ENCODE results near the gene PAK1. TPM values are rescaled to one million over a fixed set of nuclear protein-coding genes. Genes with fewer than 3 reads are reported as not detected.

Gene PAK1
- total RNA-seq, 1 donor, result 56.2 TPM

DNA sequence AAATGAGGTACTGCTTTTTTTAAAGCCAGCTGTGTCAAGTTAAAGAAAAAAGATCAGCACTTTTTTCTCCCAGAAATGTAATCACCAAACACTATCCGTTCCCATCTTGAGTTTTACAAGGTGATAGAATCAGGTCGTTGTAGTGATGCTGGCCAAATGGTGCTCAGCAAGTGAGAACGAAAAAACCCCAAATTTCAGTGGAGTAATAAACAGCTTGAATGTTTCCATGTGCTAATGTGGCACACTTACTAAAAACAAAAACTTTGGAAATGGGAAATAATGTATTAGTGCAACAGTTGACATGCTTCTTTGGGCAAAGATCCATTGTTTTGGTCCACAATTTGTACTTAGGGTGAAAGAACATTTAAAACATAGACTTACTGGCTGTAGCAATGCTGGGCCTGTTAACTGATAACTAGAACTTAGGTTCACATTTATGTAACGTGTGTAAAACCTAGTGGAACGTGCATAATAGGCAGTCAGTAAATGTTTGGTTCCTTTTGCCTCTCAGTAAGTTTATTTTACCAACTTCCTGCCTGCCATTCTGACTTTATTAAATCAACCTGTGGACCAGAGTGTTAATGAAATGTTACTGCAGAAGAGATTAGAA lies 157.1 kb downstream of the PAK1 start:
- no peak for DNase-seq (ENCODE audit: low read depth)
- H3K4me3 ChIP-seq (ENCODE audit: low read depth, low read length), result no peak overlapping the region
- TF ChIP-seq, protein P1, sequence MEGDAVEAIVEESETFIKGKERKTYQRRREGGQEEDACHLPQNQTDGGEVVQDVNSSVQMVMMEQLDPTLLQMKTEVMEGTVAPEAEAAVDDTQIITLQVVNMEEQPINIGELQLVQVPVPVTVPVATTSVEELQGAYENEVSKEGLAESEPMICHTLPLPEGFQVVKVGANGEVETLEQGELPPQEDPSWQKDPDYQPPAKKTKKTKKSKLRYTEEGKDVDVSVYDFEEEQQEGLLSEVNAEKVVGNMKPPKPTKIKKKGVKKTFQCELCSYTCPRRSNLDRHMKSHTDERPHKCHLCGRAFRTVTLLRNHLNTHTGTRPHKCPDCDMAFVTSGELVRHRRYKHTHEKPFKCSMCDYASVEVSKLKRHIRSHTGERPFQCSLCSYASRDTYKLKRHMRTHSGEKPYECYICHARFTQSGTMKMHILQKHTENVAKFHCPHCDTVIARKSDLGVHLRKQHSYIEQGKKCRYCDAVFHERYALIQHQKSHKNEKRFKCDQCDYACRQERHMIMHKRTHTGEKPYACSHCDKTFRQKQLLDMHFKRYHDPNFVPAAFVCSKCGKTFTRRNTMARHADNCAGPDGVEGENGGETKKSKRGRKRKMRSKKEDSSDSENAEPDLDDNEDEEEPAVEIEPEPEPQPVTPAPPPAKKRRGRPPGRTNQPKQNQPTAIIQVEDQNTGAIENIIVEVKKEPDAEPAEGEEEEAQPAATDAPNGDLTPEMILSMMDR (IDR thresholded peaks at IDR 0.05; ENCODE audit: insufficient read depth, low read length), result no peak

DNA sequence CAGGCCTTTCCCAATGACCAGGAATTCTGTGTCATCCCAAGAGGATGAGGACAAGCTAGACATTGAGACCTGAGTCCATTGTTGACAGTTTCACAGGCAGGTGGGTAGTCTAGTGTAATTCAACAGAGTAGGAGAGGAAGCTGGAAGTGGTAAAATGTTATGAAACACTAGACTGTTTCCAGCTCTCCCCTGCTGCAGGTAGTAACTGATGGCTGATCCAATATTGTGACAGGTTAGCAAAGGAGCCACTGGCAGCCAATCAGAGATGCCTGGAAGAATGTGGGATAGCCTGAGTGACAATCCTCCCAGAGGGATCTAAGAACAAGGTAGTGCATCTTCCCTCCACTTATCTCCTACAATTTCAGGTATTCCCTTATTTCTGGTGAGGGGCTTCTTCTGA lies 161.8 kb downstream of the PAK1 start:
- DNase-seq (ENCODE audit: low read depth), result no peak
- TF ChIP-seq, protein P1 (IDR thresholded peaks at IDR 0.05; ENCODE audit: insufficient read depth, low read length), result no peak
- H3K4me3 ChIP-seq (ENCODE audit: low read depth, low read length), result no peak overlapping the region

DNA sequence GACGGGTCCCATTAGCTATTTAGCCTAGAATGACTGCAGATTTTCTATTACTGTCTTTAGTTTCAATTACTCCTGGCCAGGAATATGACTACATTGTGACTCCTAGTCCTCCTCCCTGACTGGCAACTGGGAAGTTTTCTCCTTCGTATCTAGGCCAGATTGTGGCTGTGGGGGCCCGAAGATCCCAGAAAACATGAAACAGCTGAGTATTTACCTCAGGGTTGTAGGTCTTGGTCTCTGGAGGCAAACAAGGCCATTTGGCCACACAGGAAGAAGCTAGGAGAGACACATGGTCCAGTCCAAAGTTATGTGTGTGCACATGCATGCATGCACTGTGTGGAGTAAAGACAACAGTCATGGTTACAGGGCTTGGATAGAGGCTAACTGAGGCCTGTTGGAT lies 162.2 kb downstream of the PAK1 start:
- DNase-seq (ENCODE audit: low read depth), result no peak
- TF ChIP-seq, protein P1 (IDR thresholded peaks at IDR 0.05; ENCODE audit: insufficient read depth, low read length), result no peak

DNA sequence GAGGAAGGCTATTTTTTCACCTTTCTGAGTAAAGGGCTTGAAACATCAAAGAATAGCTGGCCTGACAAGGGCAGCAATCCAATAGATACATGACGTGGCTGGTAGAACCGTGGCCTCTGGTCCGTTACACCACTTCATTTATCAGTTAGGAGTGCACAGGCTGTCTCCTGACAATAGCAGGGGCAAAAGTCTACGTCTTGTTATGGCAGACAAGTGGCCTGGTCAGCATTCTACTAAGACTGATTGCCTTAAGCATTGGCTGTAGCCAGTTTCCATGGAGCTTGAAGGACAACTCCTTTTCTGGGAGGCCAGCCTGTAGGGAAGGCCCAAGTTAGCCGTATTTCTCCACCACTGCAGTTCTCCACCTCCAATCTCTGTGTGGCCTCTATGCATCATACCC lies 163.2 kb downstream of the PAK1 start:
- TF ChIP-seq, protein P1 (IDR thresholded peaks at IDR 0.05; ENCODE audit: insufficient read depth, low read length), result no peak
- DNase-seq (ENCODE audit: low read depth), result no peak
- H3K4me3 ChIP-seq (ENCODE audit: low read depth, low read length), result no peak overlapping the region

More for the DNA sequence above, 162.2 kb downstream of the PAK1 start:
- H3K4me3 ChIP-seq (ENCODE audit: low read depth, low read length), result no peak overlapping the region

DNA sequence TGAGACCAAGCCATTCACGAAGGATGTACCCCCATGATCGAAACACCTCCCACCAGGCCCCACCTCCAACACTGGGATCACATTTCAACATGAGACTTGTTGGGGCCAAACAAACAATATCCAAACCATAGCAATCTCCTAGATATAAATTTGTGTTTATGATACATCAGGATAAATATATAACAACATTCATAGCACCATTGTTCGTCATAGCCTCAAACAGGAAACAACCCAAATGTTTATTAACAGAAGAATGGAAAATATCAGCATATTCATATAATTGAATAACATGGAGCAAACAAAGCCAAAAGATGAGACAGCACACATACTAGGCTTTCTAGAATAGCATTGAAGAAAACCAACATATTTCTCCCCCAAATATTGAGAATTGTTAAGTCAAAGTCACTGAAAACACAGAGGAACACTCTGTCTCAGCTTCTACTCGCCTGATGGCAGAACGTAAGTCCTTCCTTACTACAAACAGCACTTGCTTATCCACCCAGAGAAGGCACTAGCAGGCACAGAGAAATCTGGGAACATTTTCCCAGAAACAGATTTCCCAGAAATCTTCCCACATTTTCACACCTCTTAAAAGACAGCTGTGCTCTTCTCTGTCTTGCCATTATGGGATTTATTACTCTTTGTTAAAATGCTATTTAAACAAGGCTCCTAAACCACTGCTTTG lies 164.4 kb downstream of the PAK1 start:
- TF ChIP-seq, protein P1 (IDR thresholded peaks at IDR 0.05; ENCODE audit: insufficient read depth, low read length), result no peak
- no peak for DNase-seq (ENCODE audit: low read depth)
- no peak overlapping the region for H3K4me3 ChIP-seq (ENCODE audit: low read depth, low read length)

DNA sequence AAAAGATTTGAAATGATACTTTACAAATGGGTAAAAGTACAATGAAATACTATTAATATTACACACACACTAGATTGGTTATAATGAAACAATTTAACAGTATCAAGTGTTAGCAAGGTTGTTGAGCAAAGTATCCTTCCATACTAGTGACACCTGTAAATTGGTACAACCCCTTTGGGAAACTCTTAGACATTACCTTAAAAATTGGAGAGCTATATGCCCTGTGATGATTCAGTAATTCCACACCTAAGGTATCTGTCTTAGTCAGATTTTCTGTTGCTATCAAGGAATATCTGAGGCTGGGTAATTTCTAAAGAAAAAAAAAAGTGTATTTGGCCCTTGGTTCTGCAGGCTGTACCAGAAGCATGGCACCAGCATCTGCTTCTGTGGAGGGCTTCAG lies 165.1 kb downstream of the PAK1 start:
- TF ChIP-seq, protein P1 (IDR thresholded peaks at IDR 0.05; ENCODE audit: insufficient read depth, low read length), result no peak
- DNase-seq (ENCODE audit: low read depth), result no peak
- no peak overlapping the region for H3K4me3 ChIP-seq (ENCODE audit: low read depth, low read length)

Measured in fibroblast of the aortic adventitia (primary cell).